ENCODE results near the gene TOR1AIP1.

Gene TOR1AIP1

DNA sequence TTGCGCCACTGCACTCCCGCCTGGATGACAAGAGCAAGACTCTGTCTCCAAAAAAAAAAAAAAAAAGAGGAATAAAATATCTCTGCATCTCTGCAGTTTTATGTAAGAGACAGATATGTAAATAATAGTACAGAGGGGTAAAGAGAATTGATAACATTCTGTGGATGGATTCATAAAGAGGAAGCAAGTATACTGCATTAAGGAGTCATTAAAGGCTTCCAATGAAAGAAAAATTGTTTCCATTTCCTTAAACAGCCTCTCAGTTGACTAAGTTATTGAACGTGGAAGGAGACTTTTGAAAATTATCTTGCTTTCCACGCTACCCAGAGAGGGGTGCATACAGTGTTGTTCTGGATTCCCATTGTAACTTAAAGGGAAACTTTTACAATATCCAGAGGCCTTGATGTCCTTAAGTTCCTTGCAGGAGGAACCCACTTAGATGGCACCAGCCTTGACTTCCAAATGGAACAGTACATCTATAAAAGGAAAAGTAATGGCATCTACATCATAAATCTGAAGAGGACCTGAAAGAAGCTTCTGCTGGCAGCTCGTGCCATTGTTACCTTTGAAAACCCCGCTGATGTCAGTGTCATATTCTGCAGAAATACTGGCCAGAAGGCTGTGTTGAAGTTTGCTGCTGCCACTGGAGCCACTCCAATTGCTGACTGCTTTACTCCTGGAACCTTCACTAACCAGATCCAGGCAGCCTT lies 86.4 kb downstream of the TOR1AIP1 start:
- Mint-ChIP-seq H3K27ac (no peak overlapping the region), H3K36me3 (peaks cover 33% of the 10 kb centered on the region)

DNA sequence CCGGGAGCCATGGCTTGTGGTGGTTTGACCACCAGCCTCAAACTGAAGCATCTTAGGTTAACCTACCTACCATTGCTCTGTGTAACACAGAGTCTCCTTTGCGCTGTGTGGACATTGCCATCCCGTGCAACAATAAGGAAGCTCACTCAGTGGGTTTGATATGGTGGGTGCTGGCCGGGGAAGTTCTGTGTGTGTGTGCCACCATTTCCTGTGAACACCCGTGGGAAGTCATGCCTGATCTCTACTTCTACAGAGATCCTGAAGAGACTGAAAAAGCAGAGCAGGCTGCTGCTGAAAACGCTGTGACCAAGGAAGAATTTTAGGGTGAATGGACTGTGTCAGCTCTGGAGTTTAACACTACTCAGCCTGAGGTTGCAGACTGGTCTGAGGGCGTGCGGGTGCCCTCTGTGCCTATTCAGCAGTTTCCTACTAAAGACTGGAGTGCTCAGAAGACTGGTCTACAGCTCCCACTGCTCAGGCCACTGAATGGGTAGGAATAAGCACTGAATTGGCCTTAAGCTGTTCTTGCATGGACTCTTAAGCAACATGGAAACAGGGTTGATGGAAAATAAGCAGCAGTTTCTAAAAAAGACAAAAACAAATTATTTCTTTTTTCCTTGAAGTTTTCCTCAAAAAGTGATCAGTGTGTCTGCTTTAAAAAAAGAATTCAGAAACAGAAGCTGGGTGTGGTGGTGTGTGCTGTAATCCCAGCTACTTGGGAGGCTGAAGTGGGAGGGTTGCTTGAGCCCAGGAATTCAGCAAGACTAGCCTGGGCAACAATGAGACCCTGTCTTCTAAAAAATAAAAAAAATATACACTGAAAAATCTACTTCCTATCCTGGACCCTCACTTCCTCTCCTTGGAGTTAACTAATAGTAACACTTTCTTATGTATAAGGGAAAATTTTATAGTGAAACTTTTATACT lies 87.2 kb downstream of the TOR1AIP1 start:
- CTCF ChIA-PET = no interaction called here

More for the DNA sequence above, 86.4 kb downstream of the TOR1AIP1 start:
- CTCF ChIA-PET = no interaction called here
- DNase-seq = no peak
- Mint-ChIP-seq H3K4me3 (no peak overlapping the region), H3K9me3 (peaks cover 14% of the 10 kb centered on the region), H3K27me3 (no peaks in the 10 kb centered on the region), H3K4me1 (peaks cover 32% of the 10 kb centered on the region)

More for the DNA sequence above, 87.2 kb downstream of the TOR1AIP1 start:
- Mint-ChIP-seq H3K27me3 (no peaks in the 10 kb centered on the region), H3K9me3 (peaks cover 14% of the 10 kb centered on the region), H3K4me3 (no peak overlapping the region), H3K36me3 (peaks cover 30% of the 10 kb centered on the region), H3K4me1 (peaks cover 25% of the 10 kb centered on the region), H3K27ac (no peak overlapping the region)
- no peak for DNase-seq

All from activated naive CD4-positive, alpha-beta T cell treated with anti-CD3 and anti-CD28 coated beads, Interleukin-2, amount 10 ng/mL, durations not matched to agents 7 days and 5 days (primary cell).